Mucosa of rectum (tissue), 2 donors: ENCODE results near the gene KCNF1.

Experiments used
- H3K27ac ChIP-seq, 2 donors: one replicate each; pipeline ENCODE4 v1.7.0; 2013; ENCODE audit warnings: inconsistent platforms in 2 of 2, low read depth in 2 of 2, low read length in 2 of 2
- H3K27me3 ChIP-seq, 2 donors: one replicate each; pipeline ENCODE4 v1.7.0; 2013; ENCODE audit warnings: low read length in 2 of 2; ENCODE audit not compliant: control insufficient read depth in 2 of 2, insufficient read depth in 2 of 2
- H3K36me3 ChIP-seq, 2 donors: one replicate each; pipeline ENCODE4 v1.7.0; 2013; ENCODE audit warnings: low read length in 2 of 2; ENCODE audit not compliant: control insufficient read depth in 2 of 2, insufficient read depth in 2 of 2
- H3K4me1 ChIP-seq, 2 donors: one replicate each; pipeline ENCODE4 v1.7.0; 2013; ENCODE audit warnings: low read length in 2 of 2, mild to moderate bottlenecking in 1 of 2; ENCODE audit not compliant: control insufficient read depth in 2 of 2, insufficient read depth in 2 of 2
- H3K4me3 ChIP-seq, 2 donors: one replicate each; pipeline ENCODE4 v1.7.0; 2013; ENCODE audit warnings: low read length in 2 of 2
- H3K9ac ChIP-seq, 2 donors: one replicate each; pipeline ENCODE4 v1.7.0; 2013; ENCODE audit warnings: low read length in 2 of 2, low read depth in 1 of 2, mild to moderate bottlenecking in 1 of 2
- H3K9me3 ChIP-seq, 2 donors: one replicate each; pipeline ENCODE4 v1.7.0; 2013; ENCODE audit warnings: low read length in 2 of 2; ENCODE audit not compliant: control insufficient read depth in 2 of 2
- donor health status: healthy.
- donor health status: Normal muscosa, but diverticular disease.

The KCNF1 gene, protein sequence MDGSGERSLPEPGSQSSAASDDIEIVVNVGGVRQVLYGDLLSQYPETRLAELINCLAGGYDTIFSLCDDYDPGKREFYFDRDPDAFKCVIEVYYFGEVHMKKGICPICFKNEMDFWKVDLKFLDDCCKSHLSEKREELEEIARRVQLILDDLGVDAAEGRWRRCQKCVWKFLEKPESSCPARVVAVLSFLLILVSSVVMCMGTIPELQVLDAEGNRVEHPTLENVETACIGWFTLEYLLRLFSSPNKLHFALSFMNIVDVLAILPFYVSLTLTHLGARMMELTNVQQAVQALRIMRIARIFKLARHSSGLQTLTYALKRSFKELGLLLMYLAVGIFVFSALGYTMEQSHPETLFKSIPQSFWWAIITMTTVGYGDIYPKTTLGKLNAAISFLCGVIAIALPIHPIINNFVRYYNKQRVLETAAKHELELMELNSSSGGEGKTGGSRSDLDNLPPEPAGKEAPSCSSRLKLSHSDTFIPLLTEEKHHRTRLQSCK

DNA sequence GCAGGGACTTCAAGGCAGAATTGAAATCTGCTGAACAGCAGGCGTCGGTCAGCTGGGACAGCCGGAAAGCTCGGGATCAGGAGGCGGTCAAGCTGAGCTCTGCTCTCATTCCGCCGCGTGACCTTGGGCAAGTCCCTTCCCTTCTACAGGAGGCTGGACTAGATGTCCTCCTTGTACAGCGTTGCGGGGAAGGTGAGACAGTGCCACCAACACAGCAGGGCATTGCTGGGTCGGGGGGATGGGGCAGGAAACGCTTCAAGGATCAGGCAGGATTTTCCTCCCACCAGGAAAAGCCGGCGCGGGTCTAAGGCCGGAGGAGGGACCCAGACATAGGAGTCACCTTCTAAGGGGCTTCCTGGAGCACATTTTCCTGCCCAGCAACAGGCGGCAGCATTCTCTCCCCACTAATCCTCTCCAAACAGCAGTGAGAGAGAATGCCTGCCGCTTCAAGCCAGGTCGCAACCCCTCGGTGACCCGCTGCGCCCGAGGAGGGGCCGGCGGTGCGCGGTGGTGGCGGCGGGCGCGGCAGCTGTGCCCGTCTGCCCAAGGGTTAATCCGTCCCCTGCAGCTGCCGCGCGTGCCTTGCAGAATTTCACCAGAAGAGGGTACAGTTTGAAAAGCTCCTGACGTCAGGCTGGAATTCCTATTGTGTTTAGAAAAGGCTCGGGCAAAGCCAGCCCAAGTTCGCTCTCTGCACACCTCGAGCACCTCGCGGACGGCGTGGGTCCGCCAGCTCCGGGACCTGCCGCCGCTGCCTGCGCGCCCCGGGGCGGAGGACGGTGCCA is at the start of gene KCNF1:
KCNF1 (plus strand) TSS at position 644 of the 785 bp plus-strand sequence. CDS start 493 bp downstream, outside the sequence.
- no peaks in the 10 kb centered on the region for H3K9me3 ChIP-seq
- H3K9ac ChIP-seq: peak within 1 kb of the TSS in 1 of 2 donors; percentile 30
- no peaks in the 10 kb centered on the region for H3K36me3 ChIP-seq
- no peak within 1 kb of the TSS for H3K27ac ChIP-seq
- peak within 1 kb of the TSS; percentile 37 to 43 for H3K4me3 ChIP-seq
- H3K4me1 ChIP-seq: no peaks in the 10 kb centered on the region
- peaks cover 20 to 23% of the 10 kb centered on the region in 2 donors for H3K27me3 ChIP-seq

DNA sequence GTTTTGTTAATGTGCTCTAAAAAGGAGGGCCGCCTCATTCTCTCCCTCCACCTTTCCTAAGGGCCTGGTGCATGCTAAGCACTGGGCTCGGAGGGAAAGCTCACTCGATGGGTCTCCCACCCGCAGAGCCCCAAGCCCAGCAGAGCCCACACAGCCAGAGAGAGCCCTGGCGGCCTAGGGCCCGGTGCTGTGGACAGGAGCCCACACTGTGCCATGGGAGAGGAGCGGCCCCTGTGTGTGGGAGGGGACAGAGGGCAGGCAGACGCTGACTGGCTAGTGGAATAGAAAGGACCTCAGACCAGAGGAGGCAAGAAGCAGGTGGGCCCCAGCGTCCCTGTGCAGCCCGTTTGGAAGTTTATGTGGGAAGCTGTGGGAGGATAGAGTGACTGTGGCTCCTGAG is 49.4 kb upstream of the KCNF1 start:
- Histone ChIP-seq H3K36me3 (no peaks in the 10 kb centered on the region), H3K4me1 (peaks cover 6 to 9% of the 10 kb centered on the region in 2 donors), H3K9ac (no peak overlapping the region), H3K9me3 (no peaks in the 10 kb centered on the region), H3K27me3 (peaks cover 0 to 3% of the 10 kb centered on the region in 2 donors), H3K4me3 (no peak overlapping the region), H3K27ac (no peak overlapping the region)

DNA sequence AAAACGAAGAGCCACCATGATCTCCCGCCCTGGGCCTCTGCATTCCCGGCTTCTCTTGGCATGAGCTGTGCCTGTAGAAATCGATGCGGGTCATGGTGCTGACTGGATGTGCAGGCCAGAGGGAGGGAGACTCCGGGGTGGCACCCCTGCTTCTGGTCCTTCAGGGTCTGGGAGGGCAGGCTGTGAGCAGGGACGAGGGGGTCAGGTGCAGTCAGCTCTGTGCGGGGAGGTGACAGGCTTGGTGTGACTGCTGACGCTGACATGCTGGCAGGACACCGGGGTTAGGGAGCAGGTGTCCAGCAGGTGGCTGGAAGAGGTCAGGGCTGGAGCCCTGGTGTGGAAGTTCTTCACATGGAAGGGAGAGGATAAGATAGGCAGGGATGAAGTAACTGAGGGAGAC is 48.7 kb upstream of the KCNF1 start:
- no peaks in the 10 kb centered on the region for H3K36me3 ChIP-seq
- no peak overlapping the region for H3K27ac ChIP-seq
- no peaks in the 10 kb centered on the region for H3K9me3 ChIP-seq
- no peak overlapping the region for H3K9ac ChIP-seq
- H3K27me3 ChIP-seq: peaks cover 3% of the 10 kb centered on the region in 2 donors
- no peak overlapping the region for H3K4me3 ChIP-seq
- peaks cover 6 to 9% of the 10 kb centered on the region in 2 donors for H3K4me1 ChIP-seq

DNA sequence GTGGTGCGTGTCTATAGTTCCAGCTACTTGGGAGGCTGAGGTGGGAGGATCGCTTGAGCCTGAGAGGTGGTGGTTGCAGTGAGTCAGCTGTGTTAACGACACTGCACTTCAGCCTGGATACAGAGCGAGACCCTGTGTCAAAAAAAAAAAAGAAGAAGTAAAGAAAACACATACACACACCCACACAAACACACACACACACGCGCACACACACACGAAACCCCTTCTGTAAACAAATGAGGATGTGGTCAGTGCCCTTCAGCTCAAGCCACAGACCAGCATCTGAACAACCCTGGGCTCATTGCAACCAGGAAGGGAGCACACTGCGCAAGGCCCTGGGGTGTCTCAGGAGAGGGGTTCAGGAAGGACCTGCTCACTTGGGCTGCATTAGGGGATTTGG is 47.9 kb upstream of the KCNF1 start:
- H3K9me3 ChIP-seq: no peaks in the 10 kb centered on the region

DNA sequence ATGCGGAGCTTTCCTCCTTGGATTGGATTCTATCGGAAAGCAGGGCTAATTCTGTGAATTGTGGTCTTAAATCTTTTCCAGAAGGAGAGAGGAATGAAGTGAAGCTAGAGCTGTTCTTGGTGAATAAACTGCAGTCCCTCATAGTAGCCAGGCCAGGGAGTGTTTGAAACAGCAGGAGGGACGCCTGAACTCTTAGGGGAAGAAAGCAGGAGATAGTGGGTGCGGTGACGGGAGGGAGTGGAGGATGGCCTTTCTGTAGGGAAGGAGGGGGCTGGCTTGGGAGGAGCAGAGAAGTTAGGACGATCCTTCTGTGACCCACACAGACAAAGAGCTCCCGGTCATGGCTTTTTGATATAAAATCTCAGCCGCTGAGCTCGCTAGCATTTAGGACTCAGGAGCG is 47.5 kb upstream of the KCNF1 start:
- Histone ChIP-seq H3K36me3 (no peaks in the 10 kb centered on the region), H3K9ac (no peak overlapping the region), H3K9me3 (no peaks in the 10 kb centered on the region), H3K27me3 (peaks cover 3% of the 10 kb centered on the region in 2 donors), H3K4me3 (no peak overlapping the region), H3K4me1 (peaks cover 6 to 9% of the 10 kb centered on the region in 2 donors), H3K27ac (no peak overlapping the region)

More for the DNA sequence above, 47.9 kb upstream of the KCNF1 start:
- Histone ChIP-seq H3K4me1 (peaks cover 6 to 9% of the 10 kb centered on the region in 2 donors), H3K9ac (no peak overlapping the region), H3K36me3 (no peaks in the 10 kb centered on the region), H3K27ac (no peak overlapping the region), H3K4me3 (no peak overlapping the region), H3K27me3 (peaks cover 3% of the 10 kb centered on the region in 2 donors)

DNA sequence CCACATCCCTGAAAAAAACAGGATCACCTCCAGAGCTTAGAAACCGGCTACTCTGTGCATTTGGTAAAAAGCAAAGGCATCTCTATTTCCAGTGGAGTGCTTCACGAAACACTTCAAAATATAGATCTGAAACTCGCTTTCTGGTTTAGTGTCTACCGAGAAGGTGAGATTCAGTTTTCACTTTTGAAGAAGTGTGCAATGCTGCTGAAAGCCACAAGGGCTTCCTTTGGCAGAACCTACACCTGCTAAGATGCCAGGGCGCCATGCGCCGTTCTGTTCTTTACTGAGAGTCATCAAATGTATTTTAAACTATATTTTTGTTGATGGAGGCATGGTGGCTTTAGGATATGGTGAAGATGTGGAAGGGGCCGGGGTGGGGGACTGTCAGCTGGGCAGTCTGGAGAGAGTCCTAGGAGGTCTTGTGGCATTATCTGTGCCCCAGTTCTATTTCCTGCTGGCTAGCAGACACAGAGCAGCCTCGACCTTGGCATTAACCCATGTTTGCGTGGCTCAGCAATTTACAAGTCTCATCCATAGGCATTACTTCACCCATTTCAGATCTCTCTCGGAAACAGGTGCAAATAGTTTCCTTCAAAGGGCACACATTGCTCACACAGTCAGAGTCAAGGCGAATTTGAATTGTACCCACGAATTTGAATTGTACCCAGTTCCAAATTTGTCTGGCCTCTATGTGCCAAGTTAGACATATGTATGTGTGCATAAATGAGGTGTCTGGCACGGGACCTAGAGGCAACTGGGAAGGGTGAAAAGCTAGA is 46.7 kb upstream of the KCNF1 start:
- Histone ChIP-seq H3K27ac (no peak overlapping the region), H3K27me3 (peaks cover 3% of the 10 kb centered on the region in 2 donors), H3K9me3 (no peaks in the 10 kb centered on the region), H3K4me3 (no peak overlapping the region), H3K4me1 (peaks cover 3 to 9% of the 10 kb centered on the region in 2 donors), H3K9ac (no peak overlapping the region), H3K36me3 (no peaks in the 10 kb centered on the region)

DNA sequence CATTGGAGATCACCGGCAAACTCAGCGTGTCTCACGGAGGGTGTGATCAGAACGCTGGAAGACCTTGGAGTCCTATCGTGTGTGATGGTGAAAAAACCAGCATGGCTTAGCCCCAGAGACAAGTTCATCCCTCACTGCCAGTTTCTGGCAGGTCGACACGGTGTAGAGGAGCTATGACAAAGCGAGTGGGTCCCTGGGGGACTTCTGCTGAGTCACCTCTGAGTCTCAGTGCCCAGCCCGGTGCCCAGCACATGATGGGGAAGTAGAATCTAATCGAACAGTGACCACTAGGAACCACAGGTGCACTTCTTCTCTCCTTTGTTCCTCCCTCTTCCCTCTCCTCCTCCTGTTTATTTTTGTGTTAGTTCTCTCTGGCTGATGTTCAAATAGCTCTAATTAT is 45.9 kb upstream of the KCNF1 start:
- H3K27ac ChIP-seq: no peak overlapping the region

DNA sequence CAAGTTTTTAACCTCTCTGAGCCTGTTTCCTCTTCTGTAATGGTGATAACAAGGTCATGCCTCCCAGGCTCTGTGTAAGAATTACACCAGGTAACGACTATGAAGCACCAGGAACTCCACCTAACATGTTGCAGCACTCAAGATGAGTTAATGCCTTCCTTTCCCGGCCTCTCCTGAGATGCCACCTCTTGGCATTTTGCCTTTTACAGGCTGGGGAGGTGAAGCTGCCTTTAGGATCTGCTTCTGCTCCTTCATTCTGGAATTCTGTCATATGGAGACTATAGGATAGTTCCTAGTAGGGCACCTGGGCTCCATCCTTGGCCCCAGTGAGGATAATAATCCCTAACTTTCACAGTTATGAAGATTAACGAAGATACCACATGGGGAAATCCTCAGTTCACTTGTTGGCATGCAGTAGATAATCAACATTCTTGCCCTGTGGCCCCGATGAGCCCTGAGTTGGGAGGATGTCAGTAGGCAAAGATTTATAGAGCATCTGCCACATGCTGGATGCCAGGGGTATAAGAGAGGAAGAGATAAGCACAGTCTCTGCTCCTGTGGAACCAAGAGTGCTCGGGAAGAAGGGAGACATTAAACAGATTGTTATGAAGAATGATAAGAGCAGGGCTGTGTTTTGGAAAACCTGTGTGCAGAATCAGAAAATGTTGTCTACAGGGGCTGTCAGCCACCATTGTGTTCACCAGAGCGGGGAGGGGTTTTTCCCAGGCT is 43.9 kb upstream of the KCNF1 start:
- no peak overlapping the region for H3K27ac ChIP-seq
- peaks cover 3% of the 10 kb centered on the region in 2 donors for H3K27me3 ChIP-seq
- H3K4me3 ChIP-seq: no peak overlapping the region

More for the DNA sequence above, 45.9 kb upstream of the KCNF1 start:
- H3K36me3 ChIP-seq: no peaks in the 10 kb centered on the region
- no peaks in the 10 kb centered on the region for H3K9me3 ChIP-seq
- no peak overlapping the region for H3K4me3 ChIP-seq
- H3K9ac ChIP-seq: no peak overlapping the region
- peaks cover 3% of the 10 kb centered on the region in 2 donors for H3K27me3 ChIP-seq
- peaks cover 3 to 9% of the 10 kb centered on the region in 2 donors for H3K4me1 ChIP-seq

More for the DNA sequence above, 43.9 kb upstream of the KCNF1 start:
- Histone ChIP-seq H3K4me1 (peaks cover 0 to 9% of the 10 kb centered on the region in 2 donors), H3K36me3 (no peaks in the 10 kb centered on the region), H3K9ac (no peak overlapping the region), H3K9me3 (no peaks in the 10 kb centered on the region)
